GM12878 (cell line): ENCODE data around the gene PHLDA3. TPM values are rescaled to one million over a fixed set of nuclear protein-coding genes. Genes with fewer than 3 reads are reported as not detected.

Experiments
- BACH1 ChIP-seq: fragments of 450-650 bp; IDR thresholded peaks from 2 replicates; pipeline ENCODE4 v1.6.1; 2017; ENCODE audit warnings: mild to moderate bottlenecking, borderline replicate concordance
- BCL11A ChIP-seq: IDR thresholded peaks from 2 replicates; pipeline ENCODE4 v1.6.1; 2011; ENCODE audit warnings: low read depth, low read length
- BRCA1 ChIP-seq: IDR thresholded peaks from 2 replicates; pipeline ENCODE4 v1.6.1; 2011; ENCODE audit warnings: low read depth, low read length, improper control_type of control experiment
- DPF2 ChIP-seq: fragments of 450-650 bp; IDR thresholded peaks from 2 replicates; pipeline ENCODE4 v1.6.1; 2017; ENCODE audit warnings: mild to moderate bottlenecking
- EED ChIP-seq: sonication (generic); IDR thresholded peaks from 2 replicates; pipeline ENCODE4 v1.6.1; 2016; ENCODE audit warnings: antibody characterized with exemption, low read depth
- HCFC1 ChIP-seq: fragments of 150-350 bp; IDR thresholded peaks from 2 replicates; pipeline ENCODE4 v1.6.1; 2014; ENCODE audit warnings: low read length
- HDAC6 ChIP-seq: fragments of 200-600 bp; sonication (generic); IDR thresholded peaks from one replicate; pipeline ENCODE4 v1.8.0; 2017; ENCODE audit warnings: antibody characterized with exemption; ENCODE audit not compliant: unreplicated experiment
- JUND ChIP-seq: IDR thresholded peaks from 2 replicates; pipeline ENCODE4 v1.6.1; 2012; ENCODE audit warnings: low read depth, mild to moderate bottlenecking, low read length, improper control_type of control experiment, moderate library complexity
- KDM1A ChIP-seq: fragments of 200-600 bp; sonication (generic); IDR thresholded peaks from 2 replicates; pipeline ENCODE4 v1.6.1; 2016; ENCODE audit warnings: borderline replicate concordance
- MTA2 ChIP-seq: fragments of 450-650 bp; IDR thresholded peaks from 2 replicates; pipeline ENCODE4 v1.6.1; 2016; ENCODE audit warnings: low read depth, mild to moderate bottlenecking, moderate library complexity
- NFYA ChIP-seq: IDR thresholded peaks from 2 replicates; pipeline ENCODE4 v1.6.1; 2011; ENCODE audit warnings: low read depth, mild to moderate bottlenecking, low read length, improper control_type of control experiment, borderline replicate concordance
- NR2F1 ChIP-seq: fragments of 450-650 bp; conservative IDR thresholded peaks from 2 replicates; pipeline ENCODE4 v1.6.1; 2017; ENCODE audit warnings: mild to moderate bottlenecking
- RELA ChIP-seq: fragments of 450-650 bp; IDR thresholded peaks from 2 replicates; pipeline ENCODE4 v1.8.0; 2014; ENCODE audit warnings: borderline replicate concordance; ENCODE audit not compliant: partially characterized antibody
- RUNX3 ChIP-seq: IDR thresholded peaks from 2 replicates; pipeline ENCODE4 v1.6.1; 2012; ENCODE audit warnings: low read length, inconsistent platforms
- SMARCA5 ChIP-seq: fragments of 450-650 bp; IDR thresholded peaks from 2 replicates; pipeline ENCODE4 v1.6.1; 2017; ENCODE audit warnings: mild to moderate bottlenecking
- SPI1 ChIP-seq: IDR thresholded peaks from 2 replicates; pipeline ENCODE4 v1.6.1; 2011; ENCODE audit warnings: low read depth, mild to moderate bottlenecking, low read length, moderate library complexity, borderline replicate concordance; ENCODE audit not compliant: insufficient read depth
- STAT1 ChIP-seq: fragments of 450-650 bp; conservative IDR thresholded peaks from 2 replicates; pipeline ENCODE4 v1.6.1; 2014; ENCODE audit warnings: antibody characterized with exemption, mild to moderate bottlenecking
- TAF1 ChIP-seq: IDR thresholded peaks from 2 replicates; pipeline ENCODE4 v1.6.1; 2011; ENCODE audit warnings: mild to moderate bottlenecking, low read depth, low read length, borderline replicate concordance
- TCF12 ChIP-seq: IDR thresholded peaks from 2 replicates; pipeline ENCODE4 v1.6.1; 2011; ENCODE audit warnings: low read depth, mild to moderate bottlenecking, low read length
- TCF3 ChIP-seq: IDR thresholded peaks from 2 replicates; pipeline ENCODE4 v1.6.1; 2012; ENCODE audit warnings: low read depth, mild to moderate bottlenecking, low read length, borderline replicate concordance; ENCODE audit not compliant: insufficient read depth
- polyA plus RNA-seq, 11 experiments: library from polyadenylated mRNA; depleted of rRNA in 4 of 11; unstranded in 6 of 11; stranded (reverse) in 5 of 11; fragments of >200 nt; fragmentation: Nextera tagmentation in 4 of 11; fragmentation: Illumina TruSeq in 1 of 11; extraction: Ambion mirVana in 4 of 11; extraction: Trizol in 1 of 11; gene quantifications; 1 replicate in 1 of 11; 2 replicates in 10 of 11; pipeline versions ENCODE4 v1.2.1 to v1.2.3, GENCODE V29; 2011 to 2016; ENCODE audit warnings: inconsistent platforms in 2 of 11, missing spikeins in 2 of 11, low read depth in 1 of 11
- total RNA-seq, 4 experiments: library from RNA; depleted of rRNA in 3 of 4; stranded (reverse); fragments of >200 nt in 3 of 4; fragmentation: Illumina TruSeq in 1 of 4; extraction: Trizol in 1 of 4; gene quantifications; 2 replicates each; pipeline versions ENCODE4 v1.2.1 to v1.2.3, GENCODE V29; 2013 to 2021
- TF ChIP-seq, protein P1 (sequence below): fragments of 450-650 bp; IDR thresholded peaks from 2 replicates; pipeline ENCODE4 v1.6.1; 2017; ENCODE audit warnings: mild to moderate bottlenecking, moderate library complexity
- TF ChIP-seq, protein P2 (sequence below), 3 experiments: IDR thresholded peaks in 2 of 3; conservative IDR thresholded peaks in 1 of 3; 2 replicates each; pipeline ENCODE4 v1.5.1; 2011; ENCODE audit warnings: low read depth in 3 of 3, low read length in 3 of 3, mild to moderate bottlenecking in 3 of 3, control low read depth in 2 of 3, moderate library complexity in 2 of 3, inconsistent platforms in 1 of 3, mixed read lengths in 1 of 3; ENCODE audit not compliant: control insufficient read depth in 2 of 3, insufficient read depth in 1 of 3; ENCODE audit errors: extremely low read depth in 1 of 3
- TF ChIP-seq, protein P3 (sequence below): IDR thresholded peaks from 2 replicates; pipeline ENCODE4 v1.6.1; 2011; ENCODE audit warnings: low read depth, mild to moderate bottlenecking, low read length, moderate library complexity, borderline replicate concordance; ENCODE audit errors: extremely low read depth
- TF ChIP-seq, protein P4 (sequence below): IDR thresholded peaks from 2 replicates; pipeline ENCODE4 v1.6.1; 2011; ENCODE audit warnings: mild to moderate bottlenecking, low read depth, low read length, moderate library complexity; ENCODE audit not compliant: insufficient replicate concordance

The PHLDA3 gene
- total and polyA plus RNA-seq, 10 of the 15 experiments (the other 5 are each of a cell fraction or from before 2014, with no cell fraction given) = 0.60 to 57.4 (median 21.8) TPM

DNA sequence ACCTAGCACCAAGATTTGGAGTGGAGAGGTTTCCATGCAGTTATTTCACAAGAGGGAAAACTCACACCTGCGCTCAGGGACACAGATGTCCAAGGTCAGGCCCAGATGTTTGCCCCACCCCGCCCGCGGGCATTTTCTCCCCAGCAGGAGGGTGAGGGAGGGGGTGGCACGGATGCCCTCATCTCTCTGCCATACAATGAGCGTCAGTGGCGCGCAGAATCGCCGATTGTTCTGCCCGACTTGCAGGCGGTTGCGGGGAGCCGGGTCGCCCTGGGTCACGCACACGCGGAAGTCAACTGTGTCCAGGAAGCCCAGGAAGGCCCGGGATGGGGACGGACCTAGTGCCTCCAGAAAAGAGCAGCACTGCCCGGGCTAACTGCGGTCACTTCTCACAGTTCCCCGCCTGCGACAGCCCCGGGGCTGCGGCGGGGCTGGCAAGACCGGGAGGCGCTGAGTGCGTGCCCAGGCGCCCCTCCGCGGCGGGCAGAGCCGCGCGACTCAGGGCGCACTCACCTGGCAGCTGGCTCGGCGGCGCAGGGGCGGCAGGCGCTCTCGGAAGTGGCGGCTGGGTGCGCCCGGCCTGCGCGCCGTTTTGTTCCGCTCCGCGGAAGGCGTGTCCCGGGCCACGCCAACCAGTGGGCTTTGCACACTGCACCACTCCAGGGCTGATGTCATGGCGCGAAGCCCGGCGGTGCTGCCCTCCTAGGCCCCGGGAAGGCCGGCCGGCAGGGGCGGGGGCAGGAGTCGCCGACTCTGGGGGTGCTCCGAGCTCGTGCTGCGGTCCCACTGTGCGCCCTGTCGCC, 37.8 kb upstream of the PHLDA3 start, which contains the start of gene CSRP1 (continued):
- TF ChIP-seq, protein P1, sequence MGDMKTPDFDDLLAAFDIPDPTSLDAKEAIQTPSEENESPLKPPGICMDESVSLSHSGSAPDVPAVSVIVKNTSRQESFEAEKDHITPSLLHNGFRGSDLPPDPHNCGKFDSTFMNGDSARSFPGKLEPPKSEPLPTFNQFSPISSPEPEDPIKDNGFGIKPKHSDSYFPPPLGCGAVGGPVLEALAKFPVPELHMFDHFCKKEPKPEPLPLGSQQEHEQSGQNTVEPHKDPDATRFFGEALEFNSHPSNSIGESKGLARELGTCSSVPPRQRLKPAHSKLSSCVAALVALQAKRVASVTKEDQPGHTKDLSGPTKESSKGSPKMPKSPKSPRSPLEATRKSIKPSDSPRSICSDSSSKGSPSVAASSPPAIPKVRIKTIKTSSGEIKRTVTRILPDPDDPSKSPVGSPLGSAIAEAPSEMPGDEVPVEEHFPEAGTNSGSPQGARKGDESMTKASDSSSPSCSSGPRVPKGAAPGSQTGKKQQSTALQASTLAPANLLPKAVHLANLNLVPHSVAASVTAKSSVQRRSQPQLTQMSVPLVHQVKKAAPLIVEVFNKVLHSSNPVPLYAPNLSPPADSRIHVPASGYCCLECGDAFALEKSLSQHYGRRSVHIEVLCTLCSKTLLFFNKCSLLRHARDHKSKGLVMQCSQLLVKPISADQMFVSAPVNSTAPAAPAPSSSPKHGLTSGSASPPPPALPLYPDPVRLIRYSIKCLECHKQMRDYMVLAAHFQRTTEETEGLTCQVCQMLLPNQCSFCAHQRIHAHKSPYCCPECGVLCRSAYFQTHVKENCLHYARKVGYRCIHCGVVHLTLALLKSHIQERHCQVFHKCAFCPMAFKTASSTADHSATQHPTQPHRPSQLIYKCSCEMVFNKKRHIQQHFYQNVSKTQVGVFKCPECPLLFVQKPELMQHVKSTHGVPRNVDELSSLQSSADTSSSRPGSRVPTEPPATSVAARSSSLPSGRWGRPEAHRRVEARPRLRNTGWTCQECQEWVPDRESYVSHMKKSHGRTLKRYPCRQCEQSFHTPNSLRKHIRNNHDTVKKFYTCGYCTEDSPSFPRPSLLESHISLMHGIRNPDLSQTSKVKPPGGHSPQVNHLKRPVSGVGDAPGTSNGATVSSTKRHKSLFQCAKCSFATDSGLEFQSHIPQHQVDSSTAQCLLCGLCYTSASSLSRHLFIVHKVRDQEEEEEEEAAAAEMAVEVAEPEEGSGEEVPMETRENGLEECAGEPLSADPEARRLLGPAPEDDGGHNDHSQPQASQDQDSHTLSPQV = no peak
- TF ChIP-seq MTA2 = no peak
- TF ChIP-seq, protein P2, sequence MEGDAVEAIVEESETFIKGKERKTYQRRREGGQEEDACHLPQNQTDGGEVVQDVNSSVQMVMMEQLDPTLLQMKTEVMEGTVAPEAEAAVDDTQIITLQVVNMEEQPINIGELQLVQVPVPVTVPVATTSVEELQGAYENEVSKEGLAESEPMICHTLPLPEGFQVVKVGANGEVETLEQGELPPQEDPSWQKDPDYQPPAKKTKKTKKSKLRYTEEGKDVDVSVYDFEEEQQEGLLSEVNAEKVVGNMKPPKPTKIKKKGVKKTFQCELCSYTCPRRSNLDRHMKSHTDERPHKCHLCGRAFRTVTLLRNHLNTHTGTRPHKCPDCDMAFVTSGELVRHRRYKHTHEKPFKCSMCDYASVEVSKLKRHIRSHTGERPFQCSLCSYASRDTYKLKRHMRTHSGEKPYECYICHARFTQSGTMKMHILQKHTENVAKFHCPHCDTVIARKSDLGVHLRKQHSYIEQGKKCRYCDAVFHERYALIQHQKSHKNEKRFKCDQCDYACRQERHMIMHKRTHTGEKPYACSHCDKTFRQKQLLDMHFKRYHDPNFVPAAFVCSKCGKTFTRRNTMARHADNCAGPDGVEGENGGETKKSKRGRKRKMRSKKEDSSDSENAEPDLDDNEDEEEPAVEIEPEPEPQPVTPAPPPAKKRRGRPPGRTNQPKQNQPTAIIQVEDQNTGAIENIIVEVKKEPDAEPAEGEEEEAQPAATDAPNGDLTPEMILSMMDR (IDR thresholded peaks at IDR 0.05 in 2 of 3, conservative IDR thresholded peaks at IDR 0.05 in 1 of 3; ENCODE audit: control insufficient read depth in 2 of 3, extremely low read depth in 1 of 3, insufficient read depth in 1 of 3, low read depth in 3 of 3, low read length in 3 of 3) = peak in 1 of 3 experiments; percentile 21; a peak in 1 of 6 replicates
- TF ChIP-seq BACH1 = peak; percentile 87
- TF ChIP-seq EED = 0 out of 2 replicates have a peak, but pooled peaks have one; percentile 32
- TF ChIP-seq, protein P3, sequence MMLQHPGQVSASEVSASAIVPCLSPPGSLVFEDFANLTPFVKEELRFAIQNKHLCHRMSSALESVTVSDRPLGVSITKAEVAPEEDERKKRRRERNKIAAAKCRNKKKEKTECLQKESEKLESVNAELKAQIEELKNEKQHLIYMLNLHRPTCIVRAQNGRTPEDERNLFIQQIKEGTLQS = no peak
- peak; percentile 77; the same call in 1 of the 2 replicates for TF ChIP-seq TCF3
- peak; percentile 83 for TF ChIP-seq SMARCA5
- peak; percentile 82 for TF ChIP-seq TCF12
- no peak for TF ChIP-seq RELA
- no peak for TF ChIP-seq STAT1
- TF ChIP-seq NR2F1 = peak; percentile 98
- TF ChIP-seq HDAC6 = peak; percentile 76
- TF ChIP-seq, protein P4, sequence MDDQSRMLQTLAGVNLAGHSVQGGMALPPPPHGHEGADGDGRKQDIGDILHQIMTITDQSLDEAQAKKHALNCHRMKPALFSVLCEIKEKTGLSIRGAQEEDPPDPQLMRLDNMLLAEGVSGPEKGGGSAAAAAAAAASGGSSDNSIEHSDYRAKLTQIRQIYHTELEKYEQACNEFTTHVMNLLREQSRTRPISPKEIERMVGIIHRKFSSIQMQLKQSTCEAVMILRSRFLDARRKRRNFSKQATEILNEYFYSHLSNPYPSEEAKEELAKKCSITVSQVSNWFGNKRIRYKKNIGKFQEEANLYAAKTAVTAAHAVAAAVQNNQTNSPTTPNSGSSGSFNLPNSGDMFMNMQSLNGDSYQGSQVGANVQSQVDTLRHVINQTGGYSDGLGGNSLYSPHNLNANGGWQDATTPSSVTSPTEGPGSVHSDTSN = no peak
- no peak for TF ChIP-seq JUND
- no peak for TF ChIP-seq RUNX3
- TF ChIP-seq SPI1 = no peak
- TF ChIP-seq HCFC1 = no peak; the same call in 1 of the 2 replicates
- TF ChIP-seq KDM1A = no peak
- TF ChIP-seq DPF2 = peak; percentile 94
- no peak for TF ChIP-seq NFYA
- TF ChIP-seq BCL11A = no peak
- TF ChIP-seq TAF1 = no peak
- TF ChIP-seq BRCA1 = no peak
